NCI-H146 (cell line): ENCODE results near the gene PRRX2.
A peak's percentile ranks its signal among the peaks of the same experiment; 100 is the strongest.
"Not testable (repeated sequence)": the region's sequence is repeated elsewhere in the genome, so short reads cannot be mapped to it uniquely, and the experiment has no call there.

Experiments
- DNase-seq: peaks from one replicate; lab custom pipeline; 2025; lab: John Stamatoyannopoulos, UW

The PRRX2 gene

GRCh38 chr9:129735546-129735945 is 70.1 kb downstream of the PRRX2 start:
- DNase-seq, result no peak

DNA sequence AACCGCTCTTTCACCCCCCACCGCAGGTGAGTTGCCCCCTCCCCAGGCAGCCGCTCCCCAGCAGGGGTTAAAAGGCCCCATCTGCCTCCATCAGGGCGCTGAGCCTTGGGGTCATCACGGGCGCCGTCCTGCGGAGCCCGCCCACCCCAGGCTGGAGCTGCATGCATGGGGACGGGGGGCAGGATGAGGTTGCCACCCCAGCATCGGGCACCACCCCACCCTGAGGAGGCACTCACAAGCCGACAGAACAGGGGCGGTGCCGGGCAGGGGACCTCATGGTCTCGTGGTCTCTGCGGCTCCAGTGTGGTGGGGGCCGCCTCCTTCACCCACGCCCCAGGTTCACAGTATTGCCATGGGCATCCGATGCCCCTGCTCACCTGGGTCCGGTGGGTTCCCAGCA is 70.9 kb downstream of the PRRX2 start:
- no peak for DNase-seq

GRCh38 chr9:129737479-129738274 is 72.2 kb downstream of the PRRX2 start:
- peak; percentile 46 for DNase-seq

GRCh38 chr9:129739432-129739831 is 74.0 kb downstream of the PRRX2 start:
- DNase-seq, result no peak

DNA sequence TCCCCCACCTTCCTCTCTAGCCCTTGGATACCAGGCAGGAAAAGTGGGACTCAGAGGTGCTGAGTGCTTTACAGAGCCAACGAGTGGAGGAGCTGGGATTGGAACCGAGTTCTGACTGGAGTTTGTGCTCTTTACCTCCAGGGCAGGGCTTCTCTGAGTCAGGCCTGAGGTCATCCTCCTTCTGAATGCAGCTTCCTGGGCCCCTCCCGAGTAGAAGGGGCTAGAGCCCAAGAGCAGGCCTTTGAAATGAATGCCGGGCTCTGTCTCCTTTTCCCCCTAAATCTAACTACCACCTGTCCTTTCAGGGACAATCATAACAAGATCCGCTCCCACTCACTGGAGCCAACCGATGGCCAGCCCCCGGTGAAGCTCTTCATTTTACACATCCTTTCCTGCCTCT is 74.7 kb downstream of the PRRX2 start:
- no peak for DNase-seq

DNA sequence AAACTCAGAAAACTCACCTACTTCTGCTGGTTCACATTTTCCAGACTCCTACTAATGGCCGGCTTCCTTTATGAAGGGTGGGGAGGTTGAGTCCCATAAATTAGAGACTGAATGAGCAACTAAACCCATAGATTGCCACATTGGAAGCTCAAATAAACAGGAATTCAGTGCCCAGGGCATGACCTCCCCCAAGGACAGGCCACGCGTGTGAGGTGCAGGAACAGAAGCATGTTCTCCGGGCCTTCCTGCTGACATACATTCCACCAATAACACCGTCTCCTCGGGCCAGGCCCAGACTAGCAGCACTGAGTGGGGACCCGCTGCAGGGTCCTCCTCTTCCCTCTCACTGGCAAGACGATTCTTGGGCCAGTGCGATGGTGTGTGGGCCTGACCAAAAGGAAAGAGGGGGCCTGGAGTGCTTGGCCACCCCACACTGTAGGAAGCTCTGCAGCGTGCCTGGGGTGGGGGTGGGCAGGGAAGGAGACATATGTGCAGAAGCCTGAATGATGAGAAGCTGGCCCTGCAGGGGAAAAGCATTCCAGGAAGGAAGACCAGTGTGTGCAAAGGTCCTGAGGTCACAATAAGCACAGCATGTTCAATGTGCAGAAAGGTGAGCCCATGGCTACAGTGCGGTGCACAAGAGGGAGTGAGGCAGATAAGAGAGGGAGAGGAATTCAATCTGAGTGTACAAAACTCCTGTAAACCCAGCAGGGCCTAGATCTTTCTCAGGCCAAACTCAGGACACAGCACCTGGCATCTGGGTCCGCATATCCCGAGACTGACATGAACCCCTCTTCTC is 75.4 kb downstream of the PRRX2 start:
- DNase-seq, result no peak

DNA sequence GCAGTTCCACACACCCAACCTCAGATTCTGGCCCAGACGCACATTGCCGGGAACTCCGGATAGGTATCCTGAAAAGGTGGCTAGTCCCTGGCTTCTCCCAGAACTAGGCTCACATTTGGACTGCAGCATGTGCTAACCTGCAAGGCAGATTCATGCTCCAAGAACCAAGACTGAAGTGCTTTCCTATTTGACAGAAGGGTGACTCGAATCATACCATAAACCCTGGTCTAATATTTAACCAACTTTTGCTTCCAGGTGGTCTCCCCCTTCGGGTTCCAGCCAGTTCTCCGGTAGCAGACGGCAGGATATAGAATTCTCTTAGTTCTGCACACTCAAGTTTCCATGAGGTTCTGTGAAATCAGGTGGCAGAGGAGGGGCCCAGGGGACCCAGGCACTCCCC is 79.8 kb downstream of the PRRX2 start:
- DNase-seq, result no peak

GRCh38 chr9:129746092-129746777 is 80.8 kb downstream of the PRRX2 start:
- DNase-seq, result no peak

- DNase-seq, result no peak
These were observed 82.8 kb downstream of the PRRX2 start for GRCh38 chr9:129748249-129748648.

GRCh38 chr9:129749052-129749451 is 83.6 kb downstream of the PRRX2 start:
- not testable (repeated sequence) for DNase-seq

GRCh38 chr9:129749575-129749974 is 84.1 kb downstream of the PRRX2 start:
- no peak for DNase-seq

DNA sequence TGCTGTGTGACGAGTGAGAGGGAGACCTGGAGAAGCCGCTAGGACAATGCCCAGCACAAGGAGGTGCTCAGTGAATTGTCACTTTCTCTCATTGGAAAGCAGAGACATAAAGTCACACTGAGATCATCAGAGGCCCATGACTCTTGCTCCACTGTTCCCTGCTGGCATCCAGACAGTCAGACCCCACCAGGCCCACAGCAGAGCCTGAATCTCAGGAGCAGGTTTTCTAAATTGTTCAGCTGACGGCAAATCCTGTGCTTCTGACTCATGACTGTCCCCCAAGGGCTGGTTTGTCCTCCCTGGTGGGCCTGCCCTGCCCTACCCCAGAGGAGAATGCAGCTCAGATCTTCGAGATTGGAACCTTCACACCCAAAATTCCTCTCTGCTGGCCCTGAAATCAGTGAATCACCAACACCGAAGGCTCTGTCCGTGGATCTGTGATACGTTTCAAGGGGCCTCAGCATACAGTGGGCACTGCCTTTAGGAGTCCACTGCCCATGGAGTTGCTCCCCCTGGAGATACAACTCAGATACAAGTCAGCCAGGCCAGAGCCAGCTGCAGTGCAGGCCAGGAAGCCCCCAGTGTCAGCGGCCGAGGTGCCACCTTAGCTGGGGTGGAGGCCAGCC is 84.7 kb downstream of the PRRX2 start:
- no peak for DNase-seq

DNA sequence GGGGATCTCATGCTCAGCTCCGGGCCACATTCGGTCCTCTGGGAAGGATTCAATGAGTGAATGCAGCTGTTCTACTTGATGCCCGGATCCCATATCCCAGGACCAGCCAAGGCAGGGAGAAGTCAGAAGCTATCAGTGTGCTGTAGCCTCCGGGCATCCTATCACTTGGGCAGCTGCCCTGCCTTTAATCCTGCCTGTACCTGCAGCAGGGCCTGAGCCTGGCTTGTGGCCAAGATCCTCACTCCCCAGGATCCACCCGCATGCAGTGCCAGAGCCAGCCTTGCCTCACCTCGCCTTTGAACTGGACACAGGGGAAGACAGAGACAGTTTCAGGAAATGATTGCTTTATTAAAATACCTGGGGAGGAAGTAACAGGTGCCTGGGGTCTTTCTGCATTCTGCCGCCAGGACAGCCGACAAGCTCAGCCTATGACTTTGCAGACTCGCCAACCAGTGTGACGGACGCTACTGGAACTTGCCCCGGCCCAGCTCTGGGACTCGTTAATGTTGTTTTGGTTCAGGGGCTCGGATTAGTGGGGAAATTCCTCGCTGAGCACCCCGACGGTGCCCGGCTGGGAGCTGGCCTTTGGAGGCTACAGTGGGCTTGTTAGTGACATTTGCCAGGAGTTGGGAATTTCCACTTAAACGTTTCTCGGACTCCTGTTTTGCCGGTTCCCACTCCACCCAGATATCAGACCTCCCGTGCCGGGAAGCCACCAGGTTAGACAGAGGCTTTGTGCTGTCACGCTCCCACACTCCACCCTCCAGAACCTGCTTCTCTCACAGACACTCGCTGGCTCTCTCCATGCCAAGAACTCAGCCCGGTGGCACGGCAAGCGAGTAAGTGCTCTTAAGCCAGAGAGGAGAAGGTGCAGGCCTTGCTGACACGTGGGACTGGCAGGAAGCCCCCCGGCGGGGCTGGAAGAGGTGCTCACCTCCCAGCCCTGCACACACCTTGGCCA is 86.7 kb downstream of the PRRX2 start:
- peak; percentile 82 for DNase-seq

DNA sequence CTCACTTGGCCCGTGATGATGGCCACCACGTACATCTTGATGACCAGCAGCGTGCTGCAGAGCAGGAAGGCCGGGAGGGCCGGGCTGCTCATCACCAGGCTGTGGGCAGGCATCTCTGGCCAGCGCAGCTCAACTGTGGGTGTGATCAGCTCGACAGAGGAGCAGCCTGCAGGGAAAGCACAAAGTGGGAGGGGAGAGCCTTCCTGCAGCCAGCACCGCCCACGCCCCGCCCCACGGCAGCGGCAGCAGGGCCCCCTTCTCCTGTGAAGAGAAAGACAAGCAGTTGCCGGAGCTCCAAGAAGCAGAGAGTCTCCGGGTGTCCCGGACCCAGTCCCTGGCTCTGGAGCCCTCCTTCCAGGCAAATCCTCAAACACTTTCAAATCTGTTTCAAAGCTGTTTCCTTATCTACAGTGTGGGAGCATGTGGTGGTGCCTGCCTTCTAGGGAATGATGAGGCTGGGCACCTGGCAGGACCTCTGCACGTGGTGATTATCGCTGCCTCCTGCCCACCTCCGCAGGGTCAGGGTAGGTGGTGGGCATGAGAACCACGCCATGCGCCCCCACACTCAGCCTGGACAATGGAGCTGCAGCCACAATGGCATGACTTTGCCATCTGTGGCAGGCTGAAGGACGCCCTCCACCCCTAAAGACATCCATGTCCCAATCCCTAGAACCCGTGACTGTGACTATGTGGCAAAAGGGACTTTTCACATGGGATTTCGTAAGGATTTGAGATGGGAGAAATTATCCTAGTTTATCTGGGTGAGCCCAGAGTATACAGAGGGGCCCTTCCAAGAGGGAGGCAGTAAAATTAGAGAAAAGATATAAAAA is 87.7 kb downstream of the PRRX2 start, which contains the start of gene PTGES:
Gene PTGES, minus strand, starts transcription at position 143 of the 830 bp plus-strand sequence. Its CDS starts 30 bp downstream, at position 113.
- peak; percentile 61 for DNase-seq

DNA sequence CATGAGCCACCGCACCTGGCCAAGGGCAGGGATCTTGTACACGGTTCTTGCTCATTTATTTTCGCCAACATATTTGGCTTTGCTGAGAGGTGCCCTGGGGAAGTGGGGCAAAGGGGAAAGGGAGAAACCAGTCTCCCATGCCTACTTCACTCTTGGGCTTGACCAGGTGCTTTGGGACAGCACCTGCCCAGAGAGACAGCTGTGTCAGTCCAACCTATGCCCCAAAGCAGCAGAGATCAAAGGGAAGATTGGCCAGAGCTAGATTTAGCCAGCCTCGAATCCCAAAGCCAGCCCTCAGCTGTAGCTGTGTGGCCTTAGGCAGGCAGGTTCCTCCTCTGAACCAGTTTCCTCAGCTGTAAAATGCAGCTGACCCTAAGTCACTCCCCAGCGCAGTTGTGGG is 89.7 kb downstream of the PRRX2 start:
- DNase-seq, result no peak

DNA sequence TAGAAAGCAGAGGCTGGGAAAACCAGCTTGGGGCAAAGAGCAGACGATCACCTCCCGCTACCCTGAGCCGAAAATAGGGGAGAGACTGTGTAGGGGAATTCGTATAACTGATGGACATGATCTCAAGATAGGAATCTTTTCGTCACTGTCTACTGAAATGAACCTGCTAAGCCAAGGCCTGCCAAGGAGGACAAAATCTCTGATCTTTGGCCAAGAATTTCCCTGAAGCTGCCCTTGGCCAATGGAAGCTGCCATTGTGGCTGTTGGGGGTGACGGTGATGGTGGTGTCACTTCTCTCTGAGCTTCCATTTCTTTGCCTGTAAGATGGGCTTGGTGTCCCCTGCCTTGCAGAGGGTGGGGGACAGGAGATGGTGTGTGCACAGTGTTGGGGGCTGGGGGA is 90.7 kb downstream of the PRRX2 start:
- DNase-seq, result no peak

DNA sequence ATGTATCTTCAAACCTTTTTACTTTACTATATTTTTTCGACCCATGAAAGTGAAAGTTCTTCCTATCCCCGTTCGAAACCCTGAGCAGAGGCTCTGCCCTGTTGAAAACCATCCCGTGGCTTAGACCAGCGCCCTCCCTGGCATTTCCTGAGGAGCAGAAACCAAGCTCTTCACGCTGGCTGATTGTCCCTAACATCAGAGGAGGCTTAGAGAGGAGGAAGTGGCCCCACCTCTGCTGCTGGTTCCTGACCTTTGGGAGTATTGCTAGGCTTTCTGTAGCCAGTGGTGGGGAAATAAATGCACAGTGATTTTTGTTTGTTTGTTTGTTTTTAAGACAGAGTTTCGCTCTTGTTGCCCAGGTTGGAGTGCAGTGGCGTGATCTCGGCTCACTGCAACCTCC is 91.6 kb downstream of the PRRX2 start:
- DNase-seq, result no peak

DNA sequence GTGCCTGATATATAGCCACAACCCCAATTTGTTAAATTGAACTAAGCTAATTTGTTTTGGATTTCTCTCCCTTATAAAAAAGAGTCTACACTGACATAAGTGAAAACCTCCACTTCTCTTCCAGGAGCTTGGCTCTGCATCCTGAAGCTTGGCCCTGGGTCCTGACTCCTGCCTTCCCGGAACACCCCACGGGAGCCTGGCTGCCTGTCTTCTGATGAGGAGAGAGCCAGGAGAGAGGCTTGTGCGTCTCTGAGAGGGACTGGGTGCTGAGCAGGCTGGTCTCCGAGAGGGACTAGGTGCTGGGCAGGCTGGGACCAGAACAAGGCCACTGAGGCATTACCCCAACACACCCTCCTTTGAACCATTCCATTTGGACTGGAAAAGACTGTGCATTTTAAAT is 93.9 kb downstream of the PRRX2 start:
- DNase-seq, result no peak

- no peak for DNase-seq
These were observed 94.5 kb downstream of the PRRX2 start for GRCh38 chr9:129759804-129760502.
